Testis (tissue), 3 donors: ENCODE measurements around the gene ERVFRD-1. TPM values are rescaled to one million over a fixed set of nuclear protein-coding genes. Genes with fewer than 3 reads are reported as not detected.

Source experiments
- DNase-seq: peaks from one replicate; pipeline ENCODE4 v3.0.0-alpha.2; 2019
- H3K27ac ChIP-seq, 2 donors: fragments of 200-600 bp; sonication (generic); one replicate each; pipeline ENCODE4 v1.5.1; 2019
- H3K27me3 ChIP-seq: fragments of 200-600 bp; sonication (generic); one replicate; pipeline ENCODE4 v1.5.1; 2019
- H3K36me3 ChIP-seq: fragments of 200-600 bp; sonication (generic); one replicate; pipeline ENCODE4 v1.5.1; 2017; ENCODE audit warnings: low read depth; ENCODE audit errors: missing control alignments
- H3K4me1 ChIP-seq: fragments of 200-600 bp; sonication (generic); one replicate; pipeline ENCODE4 v1.5.1; 2019
- H3K4me3 ChIP-seq, 2 donors: fragments of 200-600 bp; sonication (generic); one replicate each; pipeline ENCODE4 v1.5.1; 2017 to 2019
- H3K9me3 ChIP-seq: fragments of 200-600 bp; sonication (generic); one replicate; pipeline ENCODE4 v1.5.1; 2017
- CTCF ChIP-seq, 3 experiments: fragments of 450-650 bp in 2 of 3; fragments of 200-600 bp in 1 of 3; sonication (generic) in 1 of 3; IDR thresholded peaks; one replicate each; pipeline ENCODE4 v1.5.1; 2016 to 2019; ENCODE audit warnings: antibody characterized with exemption in 3 of 3, mild to moderate bottlenecking in 2 of 3, moderate library complexity in 1 of 3
- POLR2A ChIP-seq: fragments of 450-650 bp; IDR thresholded peaks from one replicate; pipeline ENCODE4 v1.6.1; 2017; ENCODE audit warnings: antibody characterized with exemption, mild to moderate bottlenecking, moderate library complexity
- WGBS, 2 donors: methylation state at CpG; one replicate each; pipeline ENCODE4 v1.1.5; 2018; 5-methylcytosine and 5-hydroxymethylcytosine counted together
- intact Hi-C: fragments of 100-400 bp; cut with DNase I; formaldehyde crosslinking; loops from one replicate; pipeline ENCODE4 v1.15.1; 2023; ENCODE audit warnings: low total_unique reads
- polyA plus RNA-seq: library from polyadenylated mRNA; stranded (reverse); fragments of 350-450 nt; fragmentation: Illumina TruSeq; extraction: RNeasy Lipid Tissue Mini Kit (QIAGEN cat#74804); gene quantifications from one replicate; pipeline ENCODE4 v1.2.3, GENCODE V29; 2014; ENCODE audit warnings: low read depth, low replicate concordance; ENCODE audit not compliant: insufficient read depth
- total RNA-seq, 2 donors: library from RNA; depleted of rRNA; stranded (reverse); fragments of >200 nt; gene quantifications; one replicate each; pipeline ENCODE4 v1.2.3, GENCODE V29; 2016

Gene ERVFRD-1
- total and polyA plus RNA-seq, 3 donors from 2014 or later = 0.16 TPM; not detected in 2

DNA sequence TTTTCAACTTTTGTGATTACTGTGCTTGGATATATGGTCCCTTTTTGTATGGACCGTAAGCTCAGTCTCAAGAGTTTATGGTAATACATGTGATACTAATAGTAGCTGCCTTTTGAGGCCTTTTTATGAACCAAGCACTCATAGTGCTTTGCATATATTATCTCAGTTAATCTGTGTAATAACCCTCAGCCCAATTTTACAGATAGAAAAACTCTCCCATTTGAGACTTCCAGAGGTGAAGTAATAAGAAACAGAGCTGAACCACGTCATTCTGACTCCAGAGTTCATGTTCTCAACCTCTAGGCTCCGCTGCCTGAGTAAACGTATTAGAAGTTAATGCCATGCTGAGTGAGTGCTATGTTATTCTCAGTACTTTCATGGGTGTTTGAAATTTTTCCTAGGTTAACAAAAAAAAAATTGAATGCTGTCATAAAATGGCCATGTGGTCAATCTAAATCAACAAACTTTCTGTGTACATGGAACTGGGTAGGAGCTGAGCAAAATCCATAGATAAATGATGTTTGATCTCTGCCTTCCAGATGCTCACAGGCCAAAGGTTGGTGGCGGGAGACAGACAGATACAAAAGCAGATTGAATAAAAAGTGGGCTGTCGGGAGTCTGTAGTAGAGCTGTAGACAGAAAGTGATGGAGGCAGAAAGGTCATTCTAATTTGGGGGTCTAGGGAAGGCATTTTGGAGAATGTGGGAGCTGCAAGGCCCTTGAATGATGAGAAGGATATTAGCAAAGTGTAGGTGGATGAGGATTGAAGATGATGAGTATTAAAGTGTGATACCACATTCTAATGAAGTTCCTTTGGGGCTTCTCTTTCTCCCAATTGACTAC is 44.8 kb downstream of the ERVFRD-1 start:
- DNase-seq = no peak
- no peaks in the 10 kb centered on the region for H3K9me3 ChIP-seq
- no peaks in the 10 kb centered on the region for H3K36me3 ChIP-seq
- intact Hi-C loops = loop anchor here (10.0 kb wide), 1 partner anchor 112 kb away; no protein-coding TSS in a partner anchor
- TF ChIP-seq CTCF (IDR thresholded peaks at IDR 0.05) = no peak
- H3K27ac ChIP-seq = no peak overlapping the region
- no peaks in the 10 kb centered on the region for H3K27me3 ChIP-seq
- 95 to 96% methylated on average over 6 of the region's 6 CpGs for WGBS, 2 donors
- no peaks in the 10 kb centered on the region for H3K4me1 ChIP-seq
- H3K4me3 ChIP-seq = no peak overlapping the region

DNA sequence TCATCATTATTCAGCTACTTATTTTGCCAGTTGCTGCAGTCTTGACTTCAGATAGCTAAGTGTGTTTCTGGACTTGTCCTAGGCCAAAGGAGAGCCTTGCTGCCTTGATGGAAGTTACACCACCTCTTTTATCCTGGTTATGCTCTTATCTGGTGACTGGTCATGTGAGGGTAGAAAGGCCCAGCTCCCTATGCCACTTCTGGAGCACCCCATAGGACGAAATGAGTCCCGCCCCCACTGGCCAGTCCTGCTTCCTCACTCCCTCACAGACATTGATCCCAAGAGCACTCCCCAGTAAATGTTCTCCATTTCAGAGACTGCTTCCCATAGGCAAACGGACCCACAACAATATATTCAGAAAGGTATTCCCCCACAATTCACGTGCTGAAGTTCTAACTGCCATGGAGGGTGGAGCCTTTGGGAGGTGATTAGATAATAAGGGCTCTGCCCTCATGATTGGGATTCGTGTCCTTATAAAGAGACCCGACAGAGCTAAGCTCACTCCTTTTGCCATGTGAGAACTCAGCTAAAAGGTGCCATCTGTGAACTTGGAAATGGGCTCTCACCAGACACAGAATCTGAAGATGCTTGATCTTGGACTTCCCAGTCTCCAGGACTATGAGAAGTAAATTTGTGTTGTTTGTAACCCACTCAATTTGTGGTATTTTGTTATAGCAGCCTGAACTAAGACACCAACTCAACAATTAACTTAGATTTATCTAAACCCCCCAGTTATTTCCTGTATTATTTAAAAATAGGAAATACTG is 45.9 kb downstream of the ERVFRD-1 start:
- no peak for TF ChIP-seq POLR2A
- no peak for TF ChIP-seq CTCF (IDR thresholded peaks at IDR 0.05)
- intact Hi-C loops = loop anchor here (10.0 kb wide), 1 partner anchor 111 kb away; no protein-coding TSS in a partner anchor
- Histone ChIP-seq H3K9me3 (no peaks in the 10 kb centered on the region), H3K36me3 (no peaks in the 10 kb centered on the region), H3K27me3 (no peaks in the 10 kb centered on the region), H3K27ac (no peak overlapping the region), H3K4me3 (no peak overlapping the region), H3K4me1 (no peaks in the 10 kb centered on the region)
- no peak for DNase-seq
- 92% methylated on average over 6 of the region's 6 CpGs for WGBS, 2 donors

- no peak for DNase-seq
- intact Hi-C loops = loop anchor here (10.0 kb wide), 1 partner anchor 110 kb away; no protein-coding TSS in a partner anchor
- no peak overlapping the region for H3K27ac ChIP-seq
- H3K4me1 ChIP-seq = no peaks in the 10 kb centered on the region
- no peaks in the 10 kb centered on the region for H3K27me3 ChIP-seq
- no peaks in the 10 kb centered on the region for H3K36me3 ChIP-seq
- no peaks in the 10 kb centered on the region for H3K9me3 ChIP-seq
- H3K4me3 ChIP-seq = no peak overlapping the region
- WGBS, 2 donors = 77 to 82% methylated on average over 3 of the region's 3 CpGs
- TF ChIP-seq POLR2A (no peak), CTCF (IDR thresholded peaks at IDR 0.05) (no peak)
Observed at GRCh38 chr6:11064836-11065235, 46.7 kb downstream of the ERVFRD-1 start.

DNA sequence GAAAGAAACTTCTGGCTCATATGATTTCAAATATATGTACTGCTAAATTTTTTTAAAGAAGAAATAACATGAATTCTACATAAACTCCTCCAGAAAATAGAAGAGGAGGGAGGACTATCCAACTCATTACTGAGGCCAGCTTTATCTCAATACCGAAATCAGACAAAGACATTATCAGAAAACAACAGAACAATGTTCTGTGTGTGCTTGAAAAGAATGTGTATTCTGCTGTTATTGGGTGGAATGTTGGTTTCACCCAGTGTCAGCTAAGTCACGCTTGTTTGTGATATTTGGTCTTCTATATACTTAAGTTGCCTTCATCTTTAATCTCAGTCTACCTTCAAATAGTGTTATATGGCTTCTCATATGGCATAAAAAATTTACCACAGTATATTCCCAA is 48.8 kb downstream of the ERVFRD-1 start:
- no peaks in the 10 kb centered on the region for H3K27me3 ChIP-seq
- H3K27ac ChIP-seq = no peak overlapping the region
- DNase-seq = no peak
- no peaks in the 10 kb centered on the region for H3K9me3 ChIP-seq
- H3K4me1 ChIP-seq = no peaks in the 10 kb centered on the region
- no peak overlapping the region for H3K4me3 ChIP-seq
- intact Hi-C loops = loop anchor here (10.0 kb wide), 1 partner anchor 108 kb away; no protein-coding TSS in a partner anchor
- 55 to 64% methylated on average over 2 of the region's 2 CpGs for WGBS, 2 donors
- H3K36me3 ChIP-seq = no peaks in the 10 kb centered on the region
- TF ChIP-seq CTCF (IDR thresholded peaks at IDR 0.05) (no peak), POLR2A (no peak)
